Measurements from ENCODE around the gene CCNG1. TPM values are rescaled to one million over a fixed set of nuclear protein-coding genes. Genes with fewer than 3 reads are reported as not detected.
A peak's percentile ranks its signal among the peaks of the same experiment; 100 is the strongest.

CCNG1 gene
- total and polyA plus RNA-seq, 9 of the 15 experiments (the other 6 are each of a cell fraction or from before 2014, with no cell fraction given), result 121 to 293 (median 245) TPM

GRCh38 chr5:163434401-163434866 lies 3.0 kb upstream of the CCNG1 start (continued):
- TF ChIP-seq CUX1 (CRISPR knock-in tag; IDR thresholded peaks at IDR 0.05) (no peak), NRF1 (conservative IDR thresholded peaks at IDR 0.05 in 1 of 2, IDR thresholded peaks at IDR 0.05 in 1 of 2) (0 out of 4 replicates have a peak, but pooled peaks of 1 of the 2 experiments have one; percentile 9), ARID2 (IDR thresholded peaks at IDR 0.05) (no peak), CHD4 (IDR thresholded peaks at IDR 0.05; ENCODE audit: insufficient read depth, insufficient replicate concordance, low read depth, low read length, poor library complexity, severe bottlenecking) (no peak), PURB (CRISPR knock-in tag; IDR thresholded peaks at IDR 0.05; ENCODE audit: low read depth) (no peak), CEBPG (CRISPR knock-in tag; IDR thresholded peaks at IDR 0.05) (no peak), CEBPG (tag; conservative IDR thresholded peaks at IDR 0.05 in 1 of 2, IDR thresholded peaks at IDR 0.05 in 1 of 2) (no peak), ZNF311 (CRISPR knock-in tag; IDR thresholded peaks at IDR 0.05) (no peak), FOXM1 (IDR thresholded peaks at IDR 0.05; ENCODE audit: low read depth) (no peak), FOXM1 (CRISPR knock-in tag; IDR thresholded peaks at IDR 0.05; ENCODE audit: low read depth) (no peak), FOXA3 (CRISPR knock-in tag; conservative IDR thresholded peaks at IDR 0.05 in 1 of 2, IDR thresholded peaks at IDR 0.05 in 1 of 2) (no peak), THAP7 (CRISPR knock-in tag; IDR thresholded peaks at IDR 0.05) (no peak), HDAC1 (IDR thresholded peaks at IDR 0.05) (0 out of 4 replicates have a peak, but pooled peaks of 1 of the 2 experiments have one; percentile 50), MTF1 (CRISPR knock-in tag; IDR thresholded peaks at IDR 0.05; ENCODE audit: borderline replicate concordance) (no peak), KDM2B (CRISPR knock-in tag; IDR thresholded peaks at IDR 0.05) (no peak), HMG20B (CRISPR knock-in tag; IDR thresholded peaks at IDR 0.05) (no peak), ZNF507 (tag; conservative IDR thresholded peaks at IDR 0.05) (no peak)
- TF ChIP-seq, protein P1, sequence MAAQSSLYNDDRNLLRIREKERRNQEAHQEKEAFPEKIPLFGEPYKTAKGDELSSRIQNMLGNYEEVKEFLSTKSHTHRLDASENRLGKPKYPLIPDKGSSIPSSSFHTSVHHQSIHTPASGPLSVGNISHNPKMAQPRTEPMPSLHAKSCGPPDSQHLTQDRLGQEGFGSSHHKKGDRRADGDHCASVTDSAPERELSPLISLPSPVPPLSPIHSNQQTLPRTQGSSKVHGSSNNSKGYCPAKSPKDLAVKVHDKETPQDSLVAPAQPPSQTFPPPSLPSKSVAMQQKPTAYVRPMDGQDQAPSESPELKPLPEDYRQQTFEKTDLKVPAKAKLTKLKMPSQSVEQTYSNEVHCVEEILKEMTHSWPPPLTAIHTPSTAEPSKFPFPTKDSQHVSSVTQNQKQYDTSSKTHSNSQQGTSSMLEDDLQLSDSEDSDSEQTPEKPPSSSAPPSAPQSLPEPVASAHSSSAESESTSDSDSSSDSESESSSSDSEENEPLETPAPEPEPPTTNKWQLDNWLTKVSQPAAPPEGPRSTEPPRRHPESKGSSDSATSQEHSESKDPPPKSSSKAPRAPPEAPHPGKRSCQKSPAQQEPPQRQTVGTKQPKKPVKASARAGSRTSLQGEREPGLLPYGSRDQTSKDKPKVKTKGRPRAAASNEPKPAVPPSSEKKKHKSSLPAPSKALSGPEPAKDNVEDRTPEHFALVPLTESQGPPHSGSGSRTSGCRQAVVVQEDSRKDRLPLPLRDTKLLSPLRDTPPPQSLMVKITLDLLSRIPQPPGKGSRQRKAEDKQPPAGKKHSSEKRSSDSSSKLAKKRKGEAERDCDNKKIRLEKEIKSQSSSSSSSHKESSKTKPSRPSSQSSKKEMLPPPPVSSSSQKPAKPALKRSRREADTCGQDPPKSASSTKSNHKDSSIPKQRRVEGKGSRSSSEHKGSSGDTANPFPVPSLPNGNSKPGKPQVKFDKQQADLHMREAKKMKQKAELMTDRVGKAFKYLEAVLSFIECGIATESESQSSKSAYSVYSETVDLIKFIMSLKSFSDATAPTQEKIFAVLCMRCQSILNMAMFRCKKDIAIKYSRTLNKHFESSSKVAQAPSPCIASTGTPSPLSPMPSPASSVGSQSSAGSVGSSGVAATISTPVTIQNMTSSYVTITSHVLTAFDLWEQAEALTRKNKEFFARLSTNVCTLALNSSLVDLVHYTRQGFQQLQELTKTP (IDR thresholded peaks at IDR 0.05; ENCODE audit: low read depth in 1 of 2, partially characterized antibody in 2 of 2), result peak in 1 of 2 experiments; percentile 41
